ENCODE measurements around the gene TIMP2. TPM values are rescaled to one million over a fixed set of nuclear protein-coding genes. Genes with fewer than 3 reads are reported as not detected.
A peak's percentile ranks its signal among the peaks of the same experiment; 100 is the strongest.
"Not testable (repeated sequence)": the region's sequence is repeated elsewhere in the genome, so short reads cannot be mapped to it uniquely, and the experiment has no call there.

Gene TIMP2
- total RNA-seq, 1 donor from 2014 or later, result 0.84 TPM

GRCh38 chr17:78872486-78872885 lies 52.7 kb downstream of the TIMP2 start:
- Mint-ChIP-seq H3K27me3 (ENCODE audit: low read depth) (peaks cover 18% of the 10 kb centered on the region), H3K4me1 (ENCODE audit: low read depth) (peaks cover 2% of the 10 kb centered on the region), H3K36me3 (ENCODE audit: low read depth) (no peaks in the 10 kb centered on the region), H3K4me3 (ENCODE audit: low read depth) (no peak overlapping the region), H3K27ac (no peak overlapping the region), H3K9me3 (no peaks in the 10 kb centered on the region)
- DNase-seq (ENCODE audit: low spot score), result no peak
- intact Hi-C loops (cut with micrococcal nuclease), result no loop called here

GRCh38 chr17:78870621-78871020 lies 54.6 kb downstream of the TIMP2 start:
- DNase-seq (ENCODE audit: low spot score), result no peak
- peaks cover 9% of the 10 kb centered on the region for H3K27me3 Mint-ChIP-seq (ENCODE audit: low read depth)
- no peaks in the 10 kb centered on the region for H3K36me3 Mint-ChIP-seq (ENCODE audit: low read depth)
- intact Hi-C loops (cut with micrococcal nuclease), result no loop called here
- H3K4me3 Mint-ChIP-seq (ENCODE audit: low read depth), result no peak overlapping the region
- no peak overlapping the region for H3K27ac Mint-ChIP-seq
- no peaks in the 10 kb centered on the region for H3K9me3 Mint-ChIP-seq
- H3K4me1 Mint-ChIP-seq (ENCODE audit: low read depth), result no peaks in the 10 kb centered on the region

DNA sequence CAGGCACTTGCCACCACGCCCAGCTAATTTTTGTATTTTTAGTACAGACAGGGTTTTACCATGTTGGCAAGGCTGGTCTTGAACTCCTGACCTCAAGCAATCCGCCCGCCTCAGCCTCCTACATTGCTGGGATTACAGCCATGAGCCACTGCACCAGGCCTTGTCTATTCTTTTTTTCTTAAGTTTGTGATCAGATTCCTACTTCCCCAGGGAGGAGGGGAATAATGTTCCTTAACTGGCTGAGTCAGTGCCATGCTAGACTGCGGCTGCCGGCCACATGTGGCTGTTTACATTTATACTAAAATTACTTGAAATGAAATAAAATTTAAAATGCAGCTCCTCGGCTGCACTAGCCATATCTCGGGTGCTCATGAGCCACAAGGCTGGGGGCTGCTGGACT lies 56.8 kb downstream of the TIMP2 start:
- Mint-ChIP-seq H3K4me3 (ENCODE audit: low read depth) (no peak overlapping the region), H3K9me3 (no peaks in the 10 kb centered on the region), H3K4me1 (ENCODE audit: low read depth) (no peaks in the 10 kb centered on the region), H3K27me3 (ENCODE audit: low read depth) (peaks cover 6% of the 10 kb centered on the region), H3K36me3 (ENCODE audit: low read depth) (no peaks in the 10 kb centered on the region), H3K27ac (no peak overlapping the region)
- intact Hi-C loops (cut with micrococcal nuclease), result loop anchor here (10.0 kb wide), 1 partner anchor 56 kb away; the partner anchor contains the start of gene TIMP2
- no peak for DNase-seq (ENCODE audit: low spot score)

- H3K27me3 Mint-ChIP-seq (ENCODE audit: low read depth); DNase-seq (ENCODE audit: low spot score); H3K4me1 Mint-ChIP-seq (ENCODE audit: low read depth); H3K9me3 Mint-ChIP-seq; H3K4me3 Mint-ChIP-seq (ENCODE audit: low read depth); H3K27ac Mint-ChIP-seq; H3K36me3 Mint-ChIP-seq (ENCODE audit: low read depth): not testable (repeated sequence)
- intact Hi-C loops (cut with micrococcal nuclease), result loop anchor here (10.0 kb wide), 1 partner anchor 58 kb away; the partner anchor contains the start of gene TIMP2
Measured at GRCh38 chr17:78867046-78867445, 58.1 kb downstream of the TIMP2 start.

GRCh38 chr17:78865682-78866390 lies 59.4 kb downstream of the TIMP2 start:
- no peaks in the 10 kb centered on the region for H3K36me3 Mint-ChIP-seq (ENCODE audit: low read depth)
- peak; percentile 54 for DNase-seq (ENCODE audit: low spot score)
- peaks cover 6% of the 10 kb centered on the region for H3K27me3 Mint-ChIP-seq (ENCODE audit: low read depth)
- no peaks in the 10 kb centered on the region for H3K4me1 Mint-ChIP-seq (ENCODE audit: low read depth)
- H3K4me3 Mint-ChIP-seq (ENCODE audit: low read depth), result no peak overlapping the region
- intact Hi-C loops (cut with micrococcal nuclease), result loop anchor here (2.0 to 10.0 kb wide), 2 partner anchors 59 to 107 kb away; partner anchors contain the start of gene TIMP2
- H3K9me3 Mint-ChIP-seq, result no peaks in the 10 kb centered on the region
- no peak overlapping the region for H3K27ac Mint-ChIP-seq

- intact Hi-C loops (cut with micrococcal nuclease), result loop anchor here (2.0 to 10.0 kb wide), 2 partner anchors 61 to 109 kb away; partner anchors contain the start of gene TIMP2
- Mint-ChIP-seq H3K36me3 (ENCODE audit: low read depth) (no peaks in the 10 kb centered on the region), H3K4me3 (ENCODE audit: low read depth) (no peak overlapping the region), H3K9me3 (no peaks in the 10 kb centered on the region), H3K4me1 (ENCODE audit: low read depth) (no peaks in the 10 kb centered on the region), H3K27me3 (ENCODE audit: low read depth) (peaks cover 5% of the 10 kb centered on the region), H3K27ac (no peak overlapping the region)
- DNase-seq (ENCODE audit: low spot score), result no peak
Measured at GRCh38 chr17:78864117-78864516, 61.1 kb downstream of the TIMP2 start.

- DNase-seq (ENCODE audit: low spot score), result no peak
- no peaks in the 10 kb centered on the region for H3K4me1 Mint-ChIP-seq (ENCODE audit: low read depth)
- intact Hi-C loops (cut with micrococcal nuclease), result loop anchor here (10.0 kb wide), 1 partner anchor 62 kb away; the partner anchor contains the start of gene TIMP2
- H3K9me3 Mint-ChIP-seq, result no peaks in the 10 kb centered on the region
- H3K4me3 Mint-ChIP-seq (ENCODE audit: low read depth), result no peak overlapping the region
- no peaks in the 10 kb centered on the region for H3K36me3 Mint-ChIP-seq (ENCODE audit: low read depth)
- peaks cover 2% of the 10 kb centered on the region for H3K27me3 Mint-ChIP-seq (ENCODE audit: low read depth)
- no peak overlapping the region for H3K27ac Mint-ChIP-seq
Measured at GRCh38 chr17:78862073-78863023, 62.8 kb downstream of the TIMP2 start.

- no peak overlapping the region for H3K4me3 Mint-ChIP-seq (ENCODE audit: low read depth)
- intact Hi-C loops (cut with micrococcal nuclease), result loop anchor here (10.0 kb wide), 1 partner anchor 64 kb away; the partner anchor contains the start of gene TIMP2
- no peaks in the 10 kb centered on the region for H3K9me3 Mint-ChIP-seq
- no peaks in the 10 kb centered on the region for H3K4me1 Mint-ChIP-seq (ENCODE audit: low read depth)
- H3K27me3 Mint-ChIP-seq (ENCODE audit: low read depth), result peaks cover 2% of the 10 kb centered on the region
- no peaks in the 10 kb centered on the region for H3K36me3 Mint-ChIP-seq (ENCODE audit: low read depth)
- H3K27ac Mint-ChIP-seq, result no peak overlapping the region
- DNase-seq (ENCODE audit: low spot score), result no peak
Measured at GRCh38 chr17:78861229-78861628, 64.0 kb downstream of the TIMP2 start.

DNA sequence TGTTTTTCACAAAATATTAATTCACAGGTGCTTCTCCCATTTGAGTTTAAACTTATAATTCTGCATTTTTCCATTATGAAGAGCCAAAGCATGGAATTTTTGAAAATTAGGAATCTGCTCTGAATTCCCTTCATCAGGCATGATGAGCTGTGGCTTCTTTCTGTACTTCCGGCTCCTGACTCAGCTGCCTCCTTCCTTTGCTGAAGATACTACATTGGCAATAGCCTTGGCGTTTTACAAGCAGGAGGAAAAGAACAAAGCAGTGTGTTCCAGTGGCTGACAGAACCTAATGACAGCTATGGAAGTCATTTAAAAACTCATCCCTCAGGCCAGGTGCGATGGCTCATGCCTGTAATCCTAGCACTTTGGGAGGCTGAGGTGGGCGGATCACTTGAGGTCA lies 66.1 kb downstream of the TIMP2 start:
- Mint-ChIP-seq H3K27ac (no peak overlapping the region), H3K4me1 (ENCODE audit: low read depth) (no peaks in the 10 kb centered on the region), H3K9me3 (no peaks in the 10 kb centered on the region), H3K36me3 (ENCODE audit: low read depth) (no peaks in the 10 kb centered on the region), H3K4me3 (ENCODE audit: low read depth) (no peak overlapping the region), H3K27me3 (ENCODE audit: low read depth) (no peaks in the 10 kb centered on the region)
- intact Hi-C loops (cut with micrococcal nuclease), result no loop called here
- DNase-seq (ENCODE audit: low spot score), result no peak

GRCh38 chr17:78857266-78857665 lies 67.9 kb downstream of the TIMP2 start:
- H3K36me3 Mint-ChIP-seq (ENCODE audit: low read depth), result no peaks in the 10 kb centered on the region
- H3K4me3 Mint-ChIP-seq (ENCODE audit: low read depth), result no peak overlapping the region
- H3K27me3 Mint-ChIP-seq (ENCODE audit: low read depth), result no peaks in the 10 kb centered on the region
- no peak for DNase-seq (ENCODE audit: low spot score)
- intact Hi-C loops (cut with micrococcal nuclease), result no loop called here
- no peaks in the 10 kb centered on the region for H3K4me1 Mint-ChIP-seq (ENCODE audit: low read depth)
- no peak overlapping the region for H3K27ac Mint-ChIP-seq
- H3K9me3 Mint-ChIP-seq, result no peaks in the 10 kb centered on the region

- intact Hi-C loops (cut with micrococcal nuclease), result no loop called here
- Mint-ChIP-seq H3K27me3 (ENCODE audit: low read depth) (no peaks in the 10 kb centered on the region), H3K9me3 (no peaks in the 10 kb centered on the region), H3K27ac (no peak overlapping the region), H3K36me3 (ENCODE audit: low read depth) (no peaks in the 10 kb centered on the region), H3K4me1 (ENCODE audit: low read depth) (no peaks in the 10 kb centered on the region), H3K4me3 (ENCODE audit: low read depth) (no peak overlapping the region)
- DNase-seq (ENCODE audit: low spot score), result no peak
Measured at GRCh38 chr17:78855561-78856165, 69.5 kb downstream of the TIMP2 start.

DNA sequence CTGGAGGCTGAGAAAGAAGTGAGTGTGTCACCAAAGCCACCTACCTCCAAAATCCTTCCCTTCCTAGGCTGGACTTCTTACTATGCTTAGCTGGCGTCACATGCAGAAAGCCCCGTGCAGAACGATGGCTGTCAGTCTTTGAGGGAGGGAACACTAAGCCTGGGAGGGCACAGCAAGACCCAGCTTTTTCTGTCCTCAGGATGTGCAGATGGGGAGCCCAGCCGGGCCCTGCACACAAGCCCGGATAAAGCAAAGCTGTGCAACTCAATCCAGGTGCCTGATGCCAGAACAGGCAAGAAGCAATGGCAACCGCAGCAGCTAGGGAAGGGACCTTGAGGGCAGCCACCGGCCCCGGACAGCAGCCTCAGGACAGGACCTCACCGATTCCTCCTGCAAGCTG lies 70.7 kb downstream of the TIMP2 start:
- Mint-ChIP-seq H3K4me3 (ENCODE audit: low read depth) (no peak overlapping the region), H3K4me1 (ENCODE audit: low read depth) (no peaks in the 10 kb centered on the region), H3K9me3 (no peaks in the 10 kb centered on the region), H3K27ac (no peak overlapping the region), H3K36me3 (ENCODE audit: low read depth) (no peaks in the 10 kb centered on the region), H3K27me3 (ENCODE audit: low read depth) (no peaks in the 10 kb centered on the region)
- intact Hi-C loops (cut with micrococcal nuclease), result no loop called here
- no peak for DNase-seq (ENCODE audit: low spot score)
